GM12878 (cell line): Measurements from ENCODE around the gene RAB15. TPM values are rescaled to one million over a fixed set of nuclear protein-coding genes. Genes with fewer than 3 reads are reported as not detected.

ENCODE experiments used
- polyA plus RNA-seq, 11 experiments: library from polyadenylated mRNA; depleted of rRNA in 4 of 11; unstranded in 6 of 11; stranded (reverse) in 5 of 11; fragments of >200 nt; fragmentation: Nextera tagmentation in 4 of 11; fragmentation: Illumina TruSeq in 1 of 11; extraction: Ambion mirVana in 4 of 11; extraction: Trizol in 1 of 11; gene quantifications; 1 replicate in 1 of 11; 2 replicates in 10 of 11; pipeline versions ENCODE4 v1.2.1 to v1.2.3, GENCODE V29; 2011 to 2016; ENCODE audit warnings: inconsistent platforms in 2 of 11, missing spikeins in 2 of 11, low read depth in 1 of 11
- small RNA-seq: library from RNA; depleted of rRNA; stranded (forward); fragments of <200 nt; gene quantifications from one replicate; pipeline ENCODE3, GENCODE V24; 2014
- total RNA-seq, 4 experiments: library from RNA; depleted of rRNA in 3 of 4; stranded (reverse); fragments of >200 nt in 3 of 4; fragmentation: Illumina TruSeq in 1 of 4; extraction: Trizol in 1 of 4; gene quantifications; 2 replicates each; pipeline versions ENCODE4 v1.2.1 to v1.2.3, GENCODE V29; 2013 to 2021

RAB15 gene
- total and polyA plus RNA-seq, 10 of the 15 experiments (the other 5 are each of a cell fraction or from before 2014, with no cell fraction given) = 0.32 to 3.9 (median 2.1) TPM

Small RNAs within 50 kb of the gene (small RNA-seq; reads per million reads assigned to genes)
- gene RPPH1-2P = not detected

Other genes with a start within 250 kb of the RAB15 start
- gene SPTB, start 92.4 kb downstream of the RAB15 start, total RNA-seq (2014; rRNA removed) = under 0.01 and 0.05 TPM in 2 replicates
- under 0.01 TPM in 1 of 2 replicates, not detected in the other for gene SPTB, start 92.4 kb downstream of the RAB15 start, total RNA-seq (2014; rRNA removed; fragmentation: Illumina TruSeq; extraction: Trizol)
- gene SPTB, start 92.4 kb downstream of the RAB15 start, total RNA-seq (2021) = 0.03 and 0.11 TPM in 2 replicates
- gene SPTB, start 92.4 kb downstream of the RAB15 start, polyA plus RNA-seq (2011; rRNA removed) = 0.04 and 0.06 TPM in 2 replicates
- gene SPTB, start 92.4 kb downstream of the RAB15 start, polyA plus RNA-seq (2014; fragmentation: Illumina TruSeq; extraction: Trizol) = 0.01 TPM in 1 of 2 replicates, not detected in the other
- not detected for gene SPTB, start 92.4 kb downstream of the RAB15 start, polyA plus RNA-seq (2014; fragmentation: Nextera tagmentation; extraction: Ambion mirVana)
- 0.03 TPM in 1 of 2 replicates, not detected in the other for gene SPTB, start 92.4 kb downstream of the RAB15 start, polyA plus RNA-seq (2014; rRNA removed)
- gene SPTB, start 92.4 kb downstream of the RAB15 start, polyA plus RNA-seq (2016; fragmentation: Nextera tagmentation; extraction: Ambion mirVana) = not detected
- 41.0 and 56.9 TPM in 2 replicates for gene CHURC1, start 57.9 kb downstream of the RAB15 start, total RNA-seq (2014; rRNA removed)
- gene CHURC1, start 57.9 kb downstream of the RAB15 start, total RNA-seq (2014; rRNA removed; fragmentation: Illumina TruSeq; extraction: Trizol) = 73.3 and 81.0 TPM in 2 replicates
- gene CHURC1, start 57.9 kb downstream of the RAB15 start, total RNA-seq (2021) = 65.3 and 70.2 TPM in 2 replicates
- gene CHURC1, start 57.9 kb downstream of the RAB15 start, polyA plus RNA-seq (2011; rRNA removed) = 193 and 241 TPM in 2 replicates
- gene CHURC1, start 57.9 kb downstream of the RAB15 start, polyA plus RNA-seq (2014; fragmentation: Illumina TruSeq; extraction: Trizol) = 88.3 and 111 TPM in 2 replicates
- 100 to 1,000 TPM; 408 to 421 TPM for gene CHURC1, start 57.9 kb downstream of the RAB15 start, polyA plus RNA-seq (2014; fragmentation: Nextera tagmentation; extraction: Ambion mirVana)
- gene CHURC1, start 57.9 kb downstream of the RAB15 start, polyA plus RNA-seq (2014; rRNA removed) = 50.9 and 65.4 TPM in 2 replicates
- 100 to 1,000 TPM; 237 to 262 TPM for gene CHURC1, start 57.9 kb downstream of the RAB15 start, polyA plus RNA-seq (2016; fragmentation: Nextera tagmentation; extraction: Ambion mirVana)
- gene GPX2, start 29.6 kb downstream of the RAB15 start, total RNA-seq (2014; rRNA removed) = not detected in 2 replicates
- not detected in 2 replicates for gene GPX2, start 29.6 kb downstream of the RAB15 start, total RNA-seq (2014; rRNA removed; fragmentation: Illumina TruSeq; extraction: Trizol)
- gene GPX2, start 29.6 kb downstream of the RAB15 start, total RNA-seq (2021) = 0.85 TPM in 1 of 2 replicates, not detected in the other
- gene GPX2, start 29.6 kb downstream of the RAB15 start, polyA plus RNA-seq (2011; rRNA removed) = not detected in 2 replicates
- gene GPX2, start 29.6 kb downstream of the RAB15 start, polyA plus RNA-seq (2014; fragmentation: Illumina TruSeq; extraction: Trizol) = not detected in 2 replicates
- not detected for gene GPX2, start 29.6 kb downstream of the RAB15 start, polyA plus RNA-seq (2014; fragmentation: Nextera tagmentation; extraction: Ambion mirVana)
- not detected in 2 replicates for gene GPX2, start 29.6 kb downstream of the RAB15 start, polyA plus RNA-seq (2014; rRNA removed)
- not detected for gene GPX2, start 29.6 kb downstream of the RAB15 start, polyA plus RNA-seq (2016; fragmentation: Nextera tagmentation; extraction: Ambion mirVana)
- gene FNTB, start 14.6 kb upstream of the RAB15 start, total RNA-seq (2014; rRNA removed) = 10.1 and 11.1 TPM in 2 replicates
- 13.6 and 14.7 TPM in 2 replicates for gene FNTB, start 14.6 kb upstream of the RAB15 start, total RNA-seq (2014; rRNA removed; fragmentation: Illumina TruSeq; extraction: Trizol)
- gene FNTB, start 14.6 kb upstream of the RAB15 start, total RNA-seq (2021) = 16.3 and 17.3 TPM in 2 replicates
- gene FNTB, start 14.6 kb upstream of the RAB15 start, polyA plus RNA-seq (2011; rRNA removed) = 19.6 and 25.1 TPM in 2 replicates
- gene FNTB, start 14.6 kb upstream of the RAB15 start, polyA plus RNA-seq (2014; fragmentation: Illumina TruSeq; extraction: Trizol) = 16.0 and 17.4 TPM in 2 replicates
- gene FNTB, start 14.6 kb upstream of the RAB15 start, polyA plus RNA-seq (2014; fragmentation: Nextera tagmentation; extraction: Ambion mirVana) = 10 to 100 TPM; 10.4 to 14.2 TPM
- 16.0 and 18.1 TPM in 2 replicates for gene FNTB, start 14.6 kb upstream of the RAB15 start, polyA plus RNA-seq (2014; rRNA removed)
- 10 to 100 TPM; 22.4 to 22.9 TPM for gene FNTB, start 14.6 kb upstream of the RAB15 start, polyA plus RNA-seq (2016; fragmentation: Nextera tagmentation; extraction: Ambion mirVana)
- 65.1 and 79.8 TPM in 2 replicates for gene MAX, start 130.2 kb upstream of the RAB15 start, total RNA-seq (2014; rRNA removed)
- gene MAX, start 130.2 kb upstream of the RAB15 start, total RNA-seq (2014; rRNA removed; fragmentation: Illumina TruSeq; extraction: Trizol) = 56.0 and 60.7 TPM in 2 replicates
- 114 and 122 TPM in 2 replicates for gene MAX, start 130.2 kb upstream of the RAB15 start, total RNA-seq (2021)
- gene MAX, start 130.2 kb upstream of the RAB15 start, polyA plus RNA-seq (2011; rRNA removed) = 72.3 and 77.3 TPM in 2 replicates
- 66.0 and 85.4 TPM in 2 replicates for gene MAX, start 130.2 kb upstream of the RAB15 start, polyA plus RNA-seq (2014; fragmentation: Illumina TruSeq; extraction: Trizol)
- 10 to 100 TPM; 21.5 to 37.2 TPM for gene MAX, start 130.2 kb upstream of the RAB15 start, polyA plus RNA-seq (2014; fragmentation: Nextera tagmentation; extraction: Ambion mirVana)
- gene MAX, start 130.2 kb upstream of the RAB15 start, polyA plus RNA-seq (2014; rRNA removed) = 83.6 and 88.6 TPM in 2 replicates
- gene MAX, start 130.2 kb upstream of the RAB15 start, polyA plus RNA-seq (2016; fragmentation: Nextera tagmentation; extraction: Ambion mirVana) = 10 to 100 TPM; 66.6 to 68.3 TPM